HUES6 (cell line): ENCODE results near the gene PPP2R5A.

Experiments
- H3K27ac ChIP-seq: 2 replicates; pipeline ENCODE4 v1.7.0; 2013; ENCODE audit warnings: low read depth, mild to moderate bottlenecking, low read length, inconsistent platforms
- H3K27me3 ChIP-seq: 2 replicates; pipeline ENCODE4 v1.6.1; 2013; ENCODE audit warnings: low read length; ENCODE audit not compliant: control insufficient read depth, insufficient read depth
- H3K36me3 ChIP-seq: 2 replicates; pipeline ENCODE4 v1.6.1; 2013; ENCODE audit warnings: low read length; ENCODE audit not compliant: control insufficient read depth, insufficient read depth
- H3K4me1 ChIP-seq: 2 replicates; pipeline ENCODE4 v1.6.1; 2013; ENCODE audit warnings: low read length; ENCODE audit not compliant: control insufficient read depth, insufficient read depth
- H3K4me3 ChIP-seq: 2 replicates; pipeline ENCODE4 v1.5.1; 2013; ENCODE audit warnings: low read depth, low read length
- H3K9ac ChIP-seq: one replicate; pipeline ENCODE4 v1.6.1; 2013; ENCODE audit warnings: mild to moderate bottlenecking, low read length
- H3K9me3 ChIP-seq: 2 replicates; pipeline ENCODE4 v1.6.1; 2013; ENCODE audit warnings: low read depth, low read length; ENCODE audit not compliant: control insufficient read depth, insufficient read depth

Gene PPP2R5A

GRCh38 chr1:212269306-212269705 lies 15.9 kb upstream of the PPP2R5A start:
- Histone ChIP-seq H3K27me3 (no peaks in the 10 kb centered on the region), H3K9me3 (no peaks in the 10 kb centered on the region), H3K4me1 (0 out of 2 replicates have a peak, but pooled peaks cover 6% of the 10 kb centered on the region)

DNA sequence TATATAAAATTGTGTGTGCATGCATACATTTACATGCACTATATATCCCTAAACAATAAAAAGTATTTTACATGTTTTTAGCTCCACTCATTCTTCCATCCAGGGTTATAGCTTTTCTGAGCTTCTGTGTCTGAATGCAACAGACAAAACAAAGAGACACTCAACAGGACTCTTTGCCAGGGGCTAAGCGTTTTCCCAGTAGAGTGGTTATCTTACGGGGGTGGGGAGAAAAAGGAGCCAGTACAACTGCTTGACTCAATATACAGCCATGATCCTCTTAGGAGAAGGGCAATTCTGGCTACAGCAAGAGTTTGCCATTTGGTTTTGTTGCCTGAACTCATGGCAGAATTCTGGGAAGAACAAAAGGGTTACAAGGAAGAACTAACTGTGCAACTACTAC lies 14.6 kb upstream of the PPP2R5A start:
- Histone ChIP-seq H3K27me3 (no peaks in the 10 kb centered on the region), H3K9ac (no peak overlapping the region), H3K36me3 (no peaks in the 10 kb centered on the region), H3K4me1 (0 out of 2 replicates have a peak, but pooled peaks cover 6% of the 10 kb centered on the region), H3K4me3 (no peak overlapping the region), H3K9me3 (no peaks in the 10 kb centered on the region), H3K27ac (no peak overlapping the region)

More at GRCh38 chr1:212269306-212269705, 15.9 kb upstream of the PPP2R5A start:
- no peak overlapping the region for H3K9ac ChIP-seq
- no peak overlapping the region for H3K27ac ChIP-seq
- no peaks in the 10 kb centered on the region for H3K36me3 ChIP-seq
- H3K4me3 ChIP-seq, result no peak overlapping the region

DNA sequence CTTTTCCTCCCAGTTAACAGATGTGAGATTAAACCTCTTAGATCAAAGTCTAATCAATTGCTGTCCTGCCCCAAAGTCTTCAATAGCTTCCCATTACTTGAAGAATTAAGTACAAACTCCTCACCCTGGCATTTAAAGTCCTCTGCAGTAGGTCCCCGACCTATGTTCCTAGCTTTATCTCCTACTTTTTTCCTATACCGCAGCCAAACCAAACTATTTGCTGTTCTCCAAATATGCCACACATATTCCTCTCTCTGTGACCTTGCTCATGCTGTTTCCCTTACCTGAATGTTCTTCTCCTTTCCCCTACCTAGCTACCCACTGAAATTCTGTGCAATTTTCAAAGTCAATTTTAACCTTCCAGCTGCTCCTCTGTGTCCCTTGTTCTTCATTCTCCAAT lies 14.0 kb upstream of the PPP2R5A start:
- no peaks in the 10 kb centered on the region for H3K36me3 ChIP-seq
- no peaks in the 10 kb centered on the region for H3K9me3 ChIP-seq
- 0 out of 2 replicates have a peak, but pooled peaks cover 6% of the 10 kb centered on the region for H3K4me1 ChIP-seq
- H3K27ac ChIP-seq, result no peak overlapping the region
- no peaks in the 10 kb centered on the region for H3K27me3 ChIP-seq
- H3K4me3 ChIP-seq, result no peak overlapping the region
- no peak overlapping the region for H3K9ac ChIP-seq

GRCh38 chr1:212271823-212272485 lies 13.3 kb upstream of the PPP2R5A start:
- no peak overlapping the region for H3K4me3 ChIP-seq
- H3K27ac ChIP-seq, result no peak overlapping the region
- 0 out of 2 replicates have a peak, but pooled peaks cover 6% of the 10 kb centered on the region for H3K4me1 ChIP-seq
- H3K9ac ChIP-seq, result no peak overlapping the region
- no peaks in the 10 kb centered on the region for H3K36me3 ChIP-seq
- no peaks in the 10 kb centered on the region for H3K9me3 ChIP-seq
- H3K27me3 ChIP-seq, result no peaks in the 10 kb centered on the region

DNA sequence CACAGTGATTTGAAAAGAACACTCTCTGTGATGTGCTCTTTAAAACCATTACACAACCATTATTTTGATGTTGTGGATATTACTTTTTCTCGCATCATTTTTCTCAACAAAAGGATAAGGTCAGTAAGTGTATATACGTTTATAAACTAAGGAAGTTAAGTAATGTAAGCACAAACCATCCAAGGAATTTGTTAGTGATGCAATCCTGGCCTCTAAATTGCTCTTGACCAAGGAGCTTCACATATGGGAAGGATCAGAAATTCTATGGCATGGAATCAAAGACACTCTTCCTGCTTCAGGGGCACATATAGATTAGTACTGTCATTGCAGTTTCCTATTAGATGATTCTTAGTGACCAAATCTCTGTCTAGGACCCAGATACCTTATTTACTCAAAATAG lies 3.6 kb upstream of the PPP2R5A start:
- Histone ChIP-seq H3K27ac (no peak overlapping the region), H3K4me1 (peaks cover 6% of the 10 kb centered on the region; the same call in 1 of the 2 replicates), H3K9ac (no peak overlapping the region), H3K4me3 (no peak overlapping the region), H3K36me3 (no peaks in the 10 kb centered on the region), H3K27me3 (no peaks in the 10 kb centered on the region), H3K9me3 (no peaks in the 10 kb centered on the region)

GRCh38 chr1:212283741-212284140 lies 1.5 kb upstream of the PPP2R5A start:
- Histone ChIP-seq H3K9ac (no peak overlapping the region), H3K27ac (no peak overlapping the region), H3K4me3 (peak overlapping the region; percentile 90), H3K9me3 (no peaks in the 10 kb centered on the region), H3K36me3 (no peaks in the 10 kb centered on the region), H3K4me1 (peaks cover 10% of the 10 kb centered on the region; the same call in 1 of the 2 replicates), H3K27me3 (no peaks in the 10 kb centered on the region)

GRCh38 chr1:212284332-212284743 lies 872 bp upstream of the PPP2R5A start:
- no peaks in the 10 kb centered on the region for H3K9me3 ChIP-seq
- H3K9ac ChIP-seq, result peak overlapping the region; percentile 82
- no peaks in the 10 kb centered on the region for H3K27me3 ChIP-seq
- peaks cover 10% of the 10 kb centered on the region; the same call in 1 of the 2 replicates for H3K4me1 ChIP-seq
- no peaks in the 10 kb centered on the region for H3K36me3 ChIP-seq
- H3K27ac ChIP-seq, result peak overlapping the region; percentile 15; the same call in 1 of the 2 replicates
- peak overlapping the region; percentile 90 for H3K4me3 ChIP-seq

- Histone ChIP-seq H3K27ac (peak overlapping the region; percentile 80; the same call in 1 of the 2 replicates), H3K9ac (peak overlapping the region; percentile 72), H3K4me1 (peaks cover 22% of the 10 kb centered on the region), H3K36me3 (no peaks in the 10 kb centered on the region), H3K27me3 (no peaks in the 10 kb centered on the region), H3K4me3 (peak overlapping the region; percentile 90), H3K9me3 (no peaks in the 10 kb centered on the region)
Measured at GRCh38 chr1:212285685-212286555, 710 bp downstream of the PPP2R5A start.

DNA sequence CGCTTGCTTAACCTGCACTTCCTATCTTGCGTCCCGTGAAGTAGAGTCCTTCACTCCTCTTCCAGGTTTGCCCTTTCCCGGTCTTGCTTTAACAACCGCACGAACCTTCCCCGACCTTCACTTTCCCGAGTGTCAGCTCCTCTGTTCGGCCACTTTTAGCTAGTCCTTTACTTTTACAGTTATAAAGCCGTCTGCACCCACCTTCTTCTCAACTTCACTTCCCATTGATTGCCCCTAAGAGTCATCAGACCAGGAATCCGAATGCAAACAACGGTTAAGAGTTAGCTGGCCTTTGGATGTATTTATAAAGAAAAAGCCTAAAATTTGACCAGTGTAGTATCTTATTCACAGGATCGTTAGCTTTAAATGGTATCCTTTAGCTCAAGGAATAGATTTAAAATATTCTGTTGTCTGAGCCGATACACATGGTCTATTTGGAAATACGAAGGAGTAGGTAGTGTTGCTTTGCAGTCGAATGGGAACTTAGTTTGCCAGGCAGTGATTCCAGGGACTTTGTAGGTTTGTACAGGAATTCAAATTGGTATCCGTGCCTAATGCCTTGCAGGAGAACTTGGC lies 1.4 kb downstream of the PPP2R5A start:
- Histone ChIP-seq H3K4me1 (peaks cover 27% of the 10 kb centered on the region), H3K9me3 (no peaks in the 10 kb centered on the region), H3K36me3 (no peaks in the 10 kb centered on the region), H3K4me3 (peak overlapping the region; percentile 90), H3K27me3 (no peaks in the 10 kb centered on the region), H3K27ac (no peak overlapping the region), H3K9ac (peak overlapping the region; percentile 72)

- H3K4me1 ChIP-seq, result peaks cover 27% of the 10 kb centered on the region
Measured at GRCh38 chr1:212287261-212287895, 2.2 kb downstream of the PPP2R5A start.

More at GRCh38 chr1:212287261-212287895, 2.2 kb downstream of the PPP2R5A start:
- no peak overlapping the region for H3K27ac ChIP-seq
- H3K27me3 ChIP-seq, result no peaks in the 10 kb centered on the region
- H3K4me3 ChIP-seq, result peak overlapping the region; percentile 90
- no peak overlapping the region for H3K9ac ChIP-seq
- H3K36me3 ChIP-seq, result no peaks in the 10 kb centered on the region
- H3K9me3 ChIP-seq, result no peaks in the 10 kb centered on the region
